Mesothelial cell of epicardium (in vitro differentiated cells): ENCODE data around the gene DKK2. TPM values are rescaled to one million over a fixed set of nuclear protein-coding genes. Genes with fewer than 3 reads are reported as not detected.

Experiments
- DNase-seq, 2 experiments: peaks; one replicate each; pipeline ENCODE4 v3.0.0; 2021; ENCODE audit warnings: low spot score in 2 of 2; ENCODE audit not compliant: unreplicated experiment in 2 of 2
- H3K27ac Mint-ChIP-seq: 2 replicates; pipeline ENCODE4 v1.8.0; 2021; ENCODE audit warnings: mixed read lengths
- H3K27me3 Mint-ChIP-seq: 2 replicates; pipeline ENCODE4 v1.8.0; 2021; ENCODE audit warnings: low read depth, mixed read lengths
- H3K36me3 Mint-ChIP-seq: 2 replicates; pipeline ENCODE4 v1.8.0; 2021; ENCODE audit warnings: mixed read lengths
- H3K4me1 Mint-ChIP-seq: 2 replicates; pipeline ENCODE4 v1.8.0; 2021; ENCODE audit warnings: mixed read lengths
- H3K4me3 Mint-ChIP-seq: 2 replicates; pipeline ENCODE4 v1.8.0; 2021; ENCODE audit warnings: mild to moderate bottlenecking, moderate library complexity, mixed read lengths
- H3K9me3 Mint-ChIP-seq: 2 replicates; pipeline ENCODE4 v1.8.0; 2021; ENCODE audit warnings: mixed read lengths
- total RNA-seq: library from RNA; stranded (reverse); gene quantifications from 3 replicates; pipeline ENCODE4 v1.2.1, GENCODE V29; 2021
- TF ChIP-seq, protein P1 (sequence below): fragments of 200-600 bp; sonication (generic); IDR thresholded peaks from one replicate; pipeline ENCODE4 v1.5.0; 2021; ENCODE audit warnings: antibody characterized with exemption; ENCODE audit not compliant: unreplicated experiment

Gene DKK2
- total RNA-seq, 1 donor from 2014 or later, result 25.3 TPM

DNA sequence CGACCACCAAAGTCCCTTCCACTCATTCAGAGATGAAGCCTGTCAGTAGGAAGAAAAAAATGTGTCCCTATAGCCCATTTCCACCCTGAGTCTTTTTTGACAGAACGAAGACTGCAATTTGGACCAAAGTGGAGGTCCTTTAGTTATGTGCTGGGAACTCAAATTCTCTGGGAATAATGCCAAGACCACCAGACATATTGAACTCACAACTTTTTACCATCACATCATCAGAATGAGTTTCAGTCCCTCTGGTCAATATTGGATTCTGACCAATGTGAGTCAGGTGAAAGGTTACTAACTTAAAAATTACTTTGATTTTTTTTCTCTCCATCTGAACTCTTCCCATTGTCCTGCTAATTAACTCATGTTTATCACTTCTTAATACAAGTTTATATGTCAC, 128.9 kb downstream of the DKK2 start:
- no peak for DNase-seq
- Mint-ChIP-seq H3K4me1 (peaks cover 8% of the 10 kb centered on the region), H3K27ac (no peak overlapping the region), H3K9me3 (no peaks in the 10 kb centered on the region), H3K27me3 (peaks cover 20% of the 10 kb centered on the region), H3K4me3 (no peak overlapping the region), H3K36me3 (no peaks in the 10 kb centered on the region)
- TF ChIP-seq, protein P1, sequence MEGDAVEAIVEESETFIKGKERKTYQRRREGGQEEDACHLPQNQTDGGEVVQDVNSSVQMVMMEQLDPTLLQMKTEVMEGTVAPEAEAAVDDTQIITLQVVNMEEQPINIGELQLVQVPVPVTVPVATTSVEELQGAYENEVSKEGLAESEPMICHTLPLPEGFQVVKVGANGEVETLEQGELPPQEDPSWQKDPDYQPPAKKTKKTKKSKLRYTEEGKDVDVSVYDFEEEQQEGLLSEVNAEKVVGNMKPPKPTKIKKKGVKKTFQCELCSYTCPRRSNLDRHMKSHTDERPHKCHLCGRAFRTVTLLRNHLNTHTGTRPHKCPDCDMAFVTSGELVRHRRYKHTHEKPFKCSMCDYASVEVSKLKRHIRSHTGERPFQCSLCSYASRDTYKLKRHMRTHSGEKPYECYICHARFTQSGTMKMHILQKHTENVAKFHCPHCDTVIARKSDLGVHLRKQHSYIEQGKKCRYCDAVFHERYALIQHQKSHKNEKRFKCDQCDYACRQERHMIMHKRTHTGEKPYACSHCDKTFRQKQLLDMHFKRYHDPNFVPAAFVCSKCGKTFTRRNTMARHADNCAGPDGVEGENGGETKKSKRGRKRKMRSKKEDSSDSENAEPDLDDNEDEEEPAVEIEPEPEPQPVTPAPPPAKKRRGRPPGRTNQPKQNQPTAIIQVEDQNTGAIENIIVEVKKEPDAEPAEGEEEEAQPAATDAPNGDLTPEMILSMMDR, result no peak

DNA sequence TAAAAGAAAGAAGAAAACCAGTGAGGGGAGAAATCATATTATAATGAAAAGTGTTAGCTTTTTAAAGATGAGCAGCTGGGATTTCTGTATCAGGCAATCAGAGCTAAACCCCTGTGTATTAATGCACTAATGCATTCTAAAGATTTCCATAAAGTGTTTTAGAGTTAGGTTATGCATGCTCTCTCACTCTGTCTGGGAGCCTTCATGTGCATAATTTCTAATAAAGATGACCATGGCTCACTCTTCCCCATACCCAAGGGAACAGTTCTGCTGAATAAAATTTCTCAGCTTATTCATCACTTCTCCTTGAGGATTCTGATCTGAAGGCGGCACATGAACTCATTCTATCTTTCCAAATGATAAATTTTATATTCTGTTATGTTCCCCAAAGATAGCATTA, 129.4 kb downstream of the DKK2 start:
- DNase-seq, result no peak
- TF ChIP-seq, protein P1, result no peak
- peaks cover 4% of the 10 kb centered on the region for H3K4me1 Mint-ChIP-seq
- H3K27ac Mint-ChIP-seq, result no peak overlapping the region
- peaks cover 20% of the 10 kb centered on the region for H3K27me3 Mint-ChIP-seq
- H3K36me3 Mint-ChIP-seq, result no peaks in the 10 kb centered on the region
- no peaks in the 10 kb centered on the region for H3K9me3 Mint-ChIP-seq
- no peak overlapping the region for H3K4me3 Mint-ChIP-seq

DNA sequence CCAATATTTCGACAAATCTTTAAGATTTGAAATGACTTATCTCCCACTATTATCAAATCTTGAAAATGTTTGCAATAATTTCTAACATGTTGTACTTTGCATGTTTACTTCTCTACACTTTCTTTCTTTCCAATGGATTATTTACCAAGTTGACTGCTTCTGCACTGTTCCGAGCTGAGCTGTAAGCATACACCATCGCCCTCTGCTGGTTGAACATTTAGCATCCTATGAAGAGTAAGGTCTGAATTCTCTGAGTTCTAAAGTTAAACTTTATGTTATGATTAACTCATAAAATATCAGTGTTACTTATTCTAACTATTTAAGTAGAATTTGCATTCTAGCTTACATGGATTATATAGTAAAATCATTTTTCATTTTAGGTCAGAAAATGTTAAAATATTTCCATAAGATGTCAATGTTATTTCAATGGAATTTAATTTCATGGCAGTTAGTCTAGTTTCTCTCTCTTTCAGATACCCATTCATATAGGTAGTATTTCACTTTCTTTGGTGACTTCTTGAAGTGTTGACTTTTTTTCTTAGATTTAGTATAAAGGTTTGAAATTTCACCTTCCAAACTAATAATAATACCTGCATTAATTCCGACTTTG, 137.4 kb downstream of the DKK2 start:
- no peak overlapping the region for H3K4me3 Mint-ChIP-seq
- no peak overlapping the region for H3K27ac Mint-ChIP-seq
- TF ChIP-seq, protein P1, result peak; percentile 58
- H3K4me1 Mint-ChIP-seq, result peaks cover 5% of the 10 kb centered on the region
- H3K27me3 Mint-ChIP-seq, result peaks cover 7% of the 10 kb centered on the region
- no peak for DNase-seq
- H3K36me3 Mint-ChIP-seq, result no peaks in the 10 kb centered on the region
- H3K9me3 Mint-ChIP-seq, result peaks cover 13% of the 10 kb centered on the region

DNA sequence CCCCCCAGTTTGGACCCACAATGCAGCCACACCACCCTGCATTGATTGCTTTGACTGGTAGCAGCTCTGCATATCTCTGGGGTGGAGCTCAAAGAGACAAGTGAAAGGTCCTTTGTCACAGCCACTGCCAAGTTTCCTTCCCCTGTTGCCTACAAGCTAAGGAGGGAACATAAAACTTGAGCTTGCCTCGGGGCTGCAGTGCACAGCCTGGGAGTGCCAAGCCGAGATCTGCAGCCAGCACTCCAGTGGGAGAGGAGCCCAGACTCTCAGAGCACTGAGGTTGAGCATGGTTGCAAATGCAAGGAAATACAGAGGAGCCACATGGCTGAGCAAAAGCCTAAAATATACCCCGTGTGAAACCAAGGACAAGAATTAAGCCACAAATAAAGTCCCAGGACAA, 142.2 kb downstream of the DKK2 start:
- H3K27me3 Mint-ChIP-seq, result peaks cover 10% of the 10 kb centered on the region
- TF ChIP-seq, protein P1, result no peak
- no peaks in the 10 kb centered on the region for H3K36me3 Mint-ChIP-seq
- H3K27ac Mint-ChIP-seq, result no peak overlapping the region
- H3K9me3 Mint-ChIP-seq, result peaks cover 13% of the 10 kb centered on the region
- no peak for DNase-seq
- H3K4me3 Mint-ChIP-seq, result no peak overlapping the region
- no peaks in the 10 kb centered on the region for H3K4me1 Mint-ChIP-seq

DNA sequence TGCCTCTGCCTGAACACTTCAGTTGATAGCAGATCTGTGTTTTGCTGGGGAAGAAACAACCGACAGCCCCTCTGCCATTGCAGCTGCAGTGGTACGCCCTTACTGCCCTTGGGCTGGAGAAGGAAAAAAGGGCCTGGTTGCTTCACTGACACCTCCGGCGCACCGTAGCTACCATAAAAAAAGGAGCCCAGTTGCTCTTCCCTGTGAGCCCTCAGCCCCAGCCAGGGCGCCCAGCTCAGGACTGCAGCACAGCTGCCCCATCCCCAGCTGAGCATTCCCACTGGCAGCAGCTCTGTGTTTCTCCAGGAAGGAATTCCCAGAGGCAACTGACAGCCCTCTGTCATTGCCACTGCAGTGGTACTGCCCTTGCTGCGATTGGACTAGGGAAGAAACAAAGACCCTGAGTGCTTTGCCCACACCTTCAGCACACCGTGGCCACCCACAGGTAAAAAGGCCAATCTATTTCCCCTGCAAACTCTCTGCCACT, 142.7 kb downstream of the DKK2 start:
- H3K27ac Mint-ChIP-seq, result no peak overlapping the region
- no peak for DNase-seq

More for the DNA sequence above, 142.7 kb downstream of the DKK2 start:
- Mint-ChIP-seq H3K36me3 (no peaks in the 10 kb centered on the region), H3K9me3 (peaks cover 11% of the 10 kb centered on the region), H3K4me3 (no peak overlapping the region), H3K4me1 (no peaks in the 10 kb centered on the region), H3K27me3 (peaks cover 12% of the 10 kb centered on the region)
- TF ChIP-seq, protein P1, result no peak
